Right renal pelvis (tissue), 4 donors: ENCODE measurements around the gene COL8A2. TPM values are rescaled to one million over a fixed set of nuclear protein-coding genes. Genes with fewer than 3 reads are reported as not detected.
"Not testable (repeated sequence)": the region's sequence is repeated elsewhere in the genome, so short reads cannot be mapped to it uniquely, and the experiment has no call there.

ENCODE experiments used
- DNase-seq, 4 donors: peaks; one replicate each; pipeline ENCODE4 v3.0.0-alpha.2; 2013; ENCODE audit warnings: low read depth in 4 of 4, low spot score in 3 of 4, missing footprints in 1 of 4
- polyA plus RNA-seq, 4 donors: library from polyadenylated mRNA; unstranded; fragments of 120-200 nt; gene quantifications; one replicate each; pipeline ENCODE4 v1.2.1, GENCODE V29; 2013; ENCODE audit not compliant: insufficient read length in 4 of 4

The COL8A2 gene
- polyA plus RNA-seq, result 1 to 10 TPM; 1.4 to 3.8 (median 1.9) TPM

DNA sequence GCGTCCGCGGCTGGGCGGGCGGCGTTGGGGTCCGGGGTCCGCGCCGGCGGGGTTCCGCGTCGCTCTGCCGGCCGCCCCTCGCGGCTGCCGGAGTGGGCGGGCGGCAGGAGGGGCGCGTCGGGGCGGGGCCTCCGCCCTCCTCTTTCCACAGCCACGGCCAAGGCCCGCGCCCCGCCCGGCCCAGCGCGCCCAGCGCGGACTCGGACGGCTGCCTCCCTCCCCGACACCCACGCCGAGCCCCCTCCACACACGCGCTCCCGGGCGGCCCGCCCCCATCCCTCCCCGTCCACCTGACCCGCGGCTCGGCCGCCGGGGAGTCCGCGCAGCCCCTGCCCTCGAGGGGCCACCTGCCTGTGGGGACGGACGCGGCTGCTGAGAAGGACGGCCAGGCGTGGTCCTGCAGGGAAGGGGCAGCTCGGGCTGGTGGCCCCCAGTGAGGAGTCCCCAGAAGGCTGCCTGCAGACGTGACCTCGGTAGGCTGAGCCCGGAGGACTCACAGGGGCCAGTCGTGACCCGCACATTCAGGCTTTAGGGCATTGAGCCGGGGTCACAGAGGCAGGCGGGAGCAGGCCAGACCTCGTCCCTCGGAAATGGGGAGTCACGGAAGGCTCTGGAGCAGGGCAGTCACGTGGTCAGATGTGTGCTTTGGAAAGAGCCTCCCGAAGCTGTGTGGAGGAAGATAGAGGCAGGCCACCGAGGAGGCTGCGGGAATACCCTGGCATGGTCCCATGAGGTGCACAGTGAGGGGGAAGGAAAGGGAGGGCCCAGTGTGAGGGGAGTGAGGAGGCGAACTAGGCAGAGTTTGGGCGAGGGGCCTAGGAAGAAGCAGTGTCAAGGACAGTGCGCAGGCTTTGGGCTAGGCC, at the start of gene COL8A2:
Gene COL8A2, minus strand, starts transcription at position 94 of the 863 bp plus-strand sequence. CDS start 24,980 bp downstream, outside the sequence.
- DNase-seq, result no peak

DNA sequence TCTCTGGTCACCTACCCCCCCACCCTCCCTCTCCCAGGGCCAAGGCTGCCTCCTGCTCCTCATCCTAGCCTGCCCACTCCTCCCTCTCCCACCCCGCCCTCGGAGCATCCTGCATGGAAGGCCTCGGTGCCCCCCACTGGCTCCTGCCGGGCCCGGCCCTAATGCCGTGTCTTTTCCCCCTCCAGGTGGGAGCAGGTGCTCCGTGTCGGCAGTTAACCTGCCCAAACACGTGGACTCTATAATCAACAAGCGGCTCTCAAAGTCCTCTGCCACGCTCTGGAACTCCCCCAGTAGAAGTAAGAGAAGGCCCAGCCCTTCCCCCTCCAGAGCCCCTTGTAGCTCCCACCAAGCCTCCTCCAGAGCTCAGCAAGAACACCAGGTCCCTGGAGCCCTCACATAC, 49.7 kb upstream of the COL8A2 start:
- DNase-seq, result no peak

DNA sequence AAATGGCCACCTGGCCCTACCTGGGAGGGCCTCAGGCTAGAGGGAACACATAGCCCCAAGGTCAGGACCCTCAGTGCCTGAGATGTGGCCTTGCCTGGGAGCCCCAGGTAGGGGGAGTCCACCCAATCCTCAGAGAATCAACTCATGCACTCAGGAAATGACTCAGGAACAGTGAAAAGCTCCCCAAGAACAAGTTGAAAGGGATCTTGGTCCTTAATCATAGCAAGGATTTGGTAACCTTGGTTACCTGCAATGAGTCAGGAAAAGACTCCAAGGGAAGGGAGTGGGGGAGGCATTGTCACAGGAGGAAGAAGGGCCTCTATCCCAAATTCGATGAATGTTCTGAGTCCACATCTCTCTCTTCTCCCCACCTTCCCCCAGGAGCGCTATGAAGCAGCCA, 48.0 kb upstream of the COL8A2 start:
- DNase-seq, result no peak

- no peak for DNase-seq
These were observed 47.2 kb upstream of the COL8A2 start for GRCh38 chr1:36172017-36172747.

DNA sequence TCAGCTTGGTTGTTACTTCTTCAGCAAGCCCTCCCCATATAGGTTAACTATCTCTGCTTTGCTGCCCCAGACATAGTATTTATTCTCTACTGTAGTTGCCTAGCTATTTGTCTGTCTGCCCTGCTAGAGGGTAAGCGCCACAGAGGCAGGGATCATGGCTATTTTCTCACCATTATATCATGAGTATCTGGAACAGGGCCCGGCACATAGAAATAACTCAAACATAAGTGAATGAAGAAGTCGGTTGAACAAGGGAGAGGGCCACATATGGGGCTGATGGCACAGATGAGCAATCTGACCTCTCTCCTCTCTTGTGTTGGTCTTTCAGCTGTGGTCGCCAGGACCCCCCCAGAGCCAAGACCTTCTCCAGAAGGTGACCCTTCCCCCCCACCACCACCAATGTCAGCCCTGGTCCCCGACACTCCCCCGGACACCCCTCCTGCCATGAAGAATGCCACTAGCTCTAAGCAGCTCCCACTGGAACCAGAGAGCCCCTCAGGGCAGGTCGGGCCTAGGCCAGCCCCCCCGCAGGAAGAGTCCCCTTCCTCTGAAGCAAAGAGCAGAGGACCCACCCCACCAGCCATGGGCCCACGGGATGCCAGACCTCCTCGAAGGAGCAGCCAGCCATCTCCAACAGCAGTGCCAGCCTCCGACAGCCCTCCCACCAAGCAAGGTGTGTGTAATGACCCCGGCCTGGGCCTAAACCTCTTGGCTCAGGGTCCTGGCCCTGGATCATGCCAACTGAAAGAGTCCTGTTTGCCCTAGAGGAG, 45.8 kb upstream of the COL8A2 start:
- no peak for DNase-seq

GRCh38 chr1:36168514-36168913, 43.5 kb upstream of the COL8A2 start:
- no peak for DNase-seq

DNA sequence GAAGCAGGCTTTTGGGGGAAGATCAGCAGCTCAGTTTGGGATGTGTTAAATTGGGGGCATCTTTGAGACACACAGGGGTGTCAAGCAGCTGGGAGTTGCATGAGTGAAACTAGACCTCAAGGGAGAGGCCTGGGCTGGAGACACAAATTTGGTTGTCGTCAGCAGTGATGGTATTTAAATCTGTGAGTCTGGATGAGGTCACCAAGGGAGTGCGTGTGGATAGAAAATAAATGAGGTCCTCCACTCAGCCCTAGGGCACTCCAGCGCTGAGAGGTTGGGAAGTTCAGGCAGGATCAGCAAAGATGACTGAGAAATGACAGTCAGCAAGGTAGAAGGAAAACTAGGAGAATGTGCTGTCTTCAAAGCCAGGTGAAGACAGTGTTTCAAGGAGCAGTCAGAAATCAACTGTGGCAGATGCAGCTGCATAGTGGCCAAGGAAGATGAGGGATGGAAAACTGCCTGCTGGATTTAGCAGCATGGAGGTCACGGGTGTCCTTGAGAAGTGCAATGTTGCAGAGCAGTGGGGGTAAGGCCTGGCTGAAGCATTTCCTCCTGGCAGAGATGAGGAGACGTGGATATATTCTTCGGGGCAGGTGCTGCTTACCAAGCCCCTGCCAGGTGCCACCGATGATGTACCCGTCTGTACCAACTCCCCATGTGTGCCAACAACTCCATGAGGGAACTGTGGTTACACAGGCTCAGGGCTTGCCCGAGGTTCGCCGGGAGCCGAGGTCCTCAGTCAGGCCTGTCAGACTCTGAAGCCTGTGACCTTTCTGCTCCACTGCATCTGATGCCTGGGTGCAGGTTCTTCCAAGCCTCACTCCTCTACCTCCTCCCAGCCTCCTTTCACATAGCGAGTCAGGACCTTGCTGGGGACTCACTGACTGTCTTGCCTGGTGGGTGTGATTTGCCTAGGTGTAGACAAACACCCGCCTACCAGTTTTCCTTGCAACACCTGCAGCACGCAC, 42.2 kb upstream of the COL8A2 start:
- no peak for DNase-seq

GRCh38 chr1:36166136-36166535, 41.1 kb upstream of the COL8A2 start:
- DNase-seq, result no peak

DNA sequence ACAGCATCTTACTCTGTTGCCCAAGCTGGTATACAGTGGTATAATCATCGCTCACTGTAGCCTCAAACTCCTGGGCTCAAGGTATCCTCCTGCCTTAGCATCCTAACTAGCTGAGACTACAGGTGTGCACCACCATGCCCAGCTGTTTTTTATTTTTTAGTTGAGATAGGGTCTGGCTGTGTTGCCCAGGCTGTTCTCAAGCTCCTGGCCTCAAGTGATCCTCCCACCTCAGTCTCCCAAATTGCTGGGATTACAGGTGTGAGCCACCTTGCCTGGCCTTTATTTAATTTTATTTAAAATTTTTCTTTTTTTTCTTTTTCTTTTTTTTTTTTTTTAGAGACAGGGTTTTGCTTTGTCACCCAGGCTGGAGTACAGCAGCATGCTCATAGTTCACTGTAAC, 40.1 kb upstream of the COL8A2 start:
- DNase-seq, result no peak

DNA sequence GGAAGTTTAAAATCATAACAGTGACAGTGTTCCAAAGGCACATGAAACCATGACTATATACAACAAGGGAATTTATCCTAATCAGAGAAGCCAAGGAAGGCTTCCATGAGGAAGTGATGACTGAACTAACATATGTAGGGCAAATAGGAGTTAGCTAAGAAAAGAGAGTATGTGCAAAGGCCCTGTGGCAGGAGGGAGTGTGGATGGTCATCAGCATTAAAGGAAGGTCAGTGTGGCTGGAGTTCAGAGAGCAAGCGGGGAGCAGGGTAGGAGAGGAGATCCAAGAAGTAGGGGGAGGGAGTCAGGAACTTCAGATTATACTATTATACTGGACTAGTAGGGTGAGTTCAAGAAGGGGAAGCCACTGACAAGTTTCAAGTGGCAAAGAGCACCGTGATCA, 39.3 kb upstream of the COL8A2 start:
- DNase-seq, result no peak

DNA sequence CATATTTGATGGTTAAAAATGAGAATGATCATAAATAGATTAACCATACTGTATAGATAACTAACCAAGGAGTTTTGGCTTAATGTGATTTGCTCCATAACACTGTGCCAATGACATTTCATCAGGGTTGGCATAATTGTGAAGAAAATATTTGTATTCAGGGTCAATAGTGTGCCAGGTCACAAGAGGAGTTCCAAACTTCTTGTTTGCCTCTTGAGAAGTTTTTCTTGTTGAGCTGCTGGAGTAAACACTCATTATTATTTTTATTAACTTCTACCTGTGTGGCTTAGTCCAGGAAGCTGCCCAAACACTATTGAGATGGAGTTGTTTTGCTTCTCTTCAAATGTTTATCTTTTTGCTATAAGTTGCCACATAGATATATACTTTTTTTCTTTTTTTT, 38.4 kb upstream of the COL8A2 start:
- DNase-seq, result no peak

- DNase-seq, result no peak
These were observed 37.7 kb upstream of the COL8A2 start for GRCh38 chr1:36162680-36163239.

DNA sequence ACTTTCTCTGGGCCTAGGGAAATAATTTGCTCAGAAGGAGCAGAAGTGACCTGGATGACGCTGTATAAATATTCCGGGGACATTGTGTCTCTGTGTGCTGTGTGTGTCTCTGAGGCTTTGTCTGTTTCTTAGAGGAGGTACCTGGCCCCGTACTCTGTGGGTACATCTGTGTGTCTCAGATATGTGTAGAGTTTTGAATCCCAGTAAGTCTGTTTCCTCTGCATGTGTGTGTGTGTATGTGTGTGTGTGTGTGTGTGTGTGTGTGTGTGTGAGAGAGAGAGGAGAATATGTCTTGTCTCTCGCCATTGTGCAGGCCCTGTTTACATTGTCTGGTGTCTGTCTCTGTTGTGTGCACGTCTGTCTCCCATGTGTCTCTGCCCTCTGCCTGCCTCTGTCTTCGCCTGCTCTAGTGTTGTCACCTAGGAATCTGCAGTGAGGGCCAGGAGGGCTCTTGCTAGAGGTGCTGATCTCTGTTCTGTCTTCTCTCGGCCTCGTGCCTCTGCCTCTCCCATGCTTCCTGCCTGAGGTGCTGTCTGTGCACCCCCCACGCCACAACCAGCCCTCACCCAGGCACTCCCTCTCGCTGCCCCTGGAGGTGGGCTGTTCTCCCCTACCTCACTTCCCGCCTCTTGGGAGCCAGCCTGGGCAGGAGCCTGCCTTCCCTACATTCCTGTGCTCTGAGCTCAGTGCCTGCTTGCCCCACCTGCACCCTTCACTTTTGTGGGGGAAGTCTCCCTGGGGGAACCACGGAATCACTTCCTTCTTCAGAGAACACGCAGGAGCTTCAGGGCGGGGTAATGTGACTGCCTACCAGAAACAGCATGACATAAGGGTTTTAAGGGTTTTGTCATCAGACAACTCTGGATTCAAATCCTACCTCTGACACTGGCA, 36.9 kb upstream of the COL8A2 start:
- no peak for DNase-seq

GRCh38 chr1:36160949-36161485, 36.0 kb upstream of the COL8A2 start:
- DNase-seq, result no peak

GRCh38 chr1:36160388-36160948, 35.4 kb upstream of the COL8A2 start:
- no peak for DNase-seq

GRCh38 chr1:36159614-36160387, 34.8 kb upstream of the COL8A2 start:
- no peak for DNase-seq

DNA sequence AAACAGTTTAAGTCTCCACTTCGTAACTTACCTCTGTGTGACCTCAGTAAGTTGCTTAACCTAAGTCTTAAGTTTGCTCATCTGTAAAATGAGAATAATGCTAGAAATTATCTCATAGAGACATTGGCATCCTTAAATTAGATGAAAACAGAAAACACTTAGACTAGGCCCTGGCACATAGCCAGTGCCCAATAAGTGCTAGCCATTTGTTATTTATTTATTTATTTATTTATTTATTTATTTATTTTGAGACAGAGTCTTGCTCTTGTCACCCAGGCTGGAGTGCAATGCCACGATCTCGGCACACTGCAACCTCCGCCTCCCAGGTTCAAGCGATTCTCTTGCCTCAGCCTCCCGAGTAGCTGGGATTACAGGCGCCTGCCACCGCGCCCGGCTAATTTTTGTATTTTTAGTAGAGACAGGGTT, 33.8 kb upstream of the COL8A2 start:
- not testable (repeated sequence) for DNase-seq
